GM12864 (cell line): Measurements from ENCODE around the gene GNAI2.

ENCODE experiments used
- DNase-seq: peaks from one replicate; pipeline ENCODE4 v3.0.0-alpha.2; 2011; ENCODE audit warnings: low read depth
- H3K4me3 ChIP-seq: 2 replicates; pipeline ENCODE4 v1.5.1; 2011; ENCODE audit warnings: mild to moderate bottlenecking, low read depth, low read length, control low read depth
- TF ChIP-seq, protein P1 (sequence below): IDR thresholded peaks from 2 replicates; pipeline ENCODE4 v1.5.1; 2011; ENCODE audit warnings: low read depth, mild to moderate bottlenecking, moderate library complexity, low read length, control low read depth, inconsistent platforms; ENCODE audit errors: missing control alignments

Gene GNAI2

DNA sequence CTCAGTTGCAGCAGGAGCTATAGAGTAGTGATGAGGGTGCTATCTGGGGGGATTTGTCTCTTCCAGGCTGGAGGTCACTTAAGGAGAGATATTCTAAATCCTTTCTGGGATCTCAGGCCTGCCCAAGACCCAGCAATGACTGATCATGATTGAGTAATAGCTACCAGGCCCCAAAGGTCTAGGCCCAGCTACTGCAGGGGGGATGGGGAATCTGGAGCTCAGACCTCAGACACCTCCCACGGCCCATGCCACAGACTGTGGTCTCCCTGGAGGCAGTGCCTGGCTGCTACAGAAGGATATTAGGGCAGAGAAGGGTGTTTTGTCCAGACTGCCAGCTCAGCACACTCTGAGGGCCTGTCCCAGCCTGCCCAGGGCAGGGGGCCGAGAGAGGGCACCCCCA is 24.1 kb upstream of the GNAI2 start:
- no peak for DNase-seq
- TF ChIP-seq, protein P1, sequence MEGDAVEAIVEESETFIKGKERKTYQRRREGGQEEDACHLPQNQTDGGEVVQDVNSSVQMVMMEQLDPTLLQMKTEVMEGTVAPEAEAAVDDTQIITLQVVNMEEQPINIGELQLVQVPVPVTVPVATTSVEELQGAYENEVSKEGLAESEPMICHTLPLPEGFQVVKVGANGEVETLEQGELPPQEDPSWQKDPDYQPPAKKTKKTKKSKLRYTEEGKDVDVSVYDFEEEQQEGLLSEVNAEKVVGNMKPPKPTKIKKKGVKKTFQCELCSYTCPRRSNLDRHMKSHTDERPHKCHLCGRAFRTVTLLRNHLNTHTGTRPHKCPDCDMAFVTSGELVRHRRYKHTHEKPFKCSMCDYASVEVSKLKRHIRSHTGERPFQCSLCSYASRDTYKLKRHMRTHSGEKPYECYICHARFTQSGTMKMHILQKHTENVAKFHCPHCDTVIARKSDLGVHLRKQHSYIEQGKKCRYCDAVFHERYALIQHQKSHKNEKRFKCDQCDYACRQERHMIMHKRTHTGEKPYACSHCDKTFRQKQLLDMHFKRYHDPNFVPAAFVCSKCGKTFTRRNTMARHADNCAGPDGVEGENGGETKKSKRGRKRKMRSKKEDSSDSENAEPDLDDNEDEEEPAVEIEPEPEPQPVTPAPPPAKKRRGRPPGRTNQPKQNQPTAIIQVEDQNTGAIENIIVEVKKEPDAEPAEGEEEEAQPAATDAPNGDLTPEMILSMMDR = no peak
- H3K4me3 ChIP-seq = no peak overlapping the region

DNA sequence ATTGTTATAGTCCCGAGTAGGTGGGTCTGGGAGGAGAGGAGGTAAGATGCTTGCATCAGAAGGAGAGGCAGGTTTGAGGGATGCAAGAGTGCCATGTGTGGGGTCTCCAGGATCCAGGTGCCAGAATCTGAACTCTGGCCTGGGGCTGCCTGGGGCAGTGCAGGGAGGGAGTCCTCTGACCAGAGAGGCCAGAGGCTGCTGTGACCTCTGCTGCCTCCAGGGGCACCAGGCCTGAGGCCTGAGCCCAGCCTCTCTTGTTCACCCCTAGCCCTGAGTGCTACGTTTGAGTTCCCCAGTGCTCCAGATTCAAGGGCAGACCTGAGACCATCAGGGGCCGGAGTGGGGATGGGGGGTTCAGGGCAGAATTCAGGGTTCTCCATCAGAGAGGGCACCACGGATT is 23.5 kb upstream of the GNAI2 start:
- no peak for DNase-seq
- H3K4me3 ChIP-seq = no peak overlapping the region
- TF ChIP-seq, protein P1 = peak; percentile 43

DNA sequence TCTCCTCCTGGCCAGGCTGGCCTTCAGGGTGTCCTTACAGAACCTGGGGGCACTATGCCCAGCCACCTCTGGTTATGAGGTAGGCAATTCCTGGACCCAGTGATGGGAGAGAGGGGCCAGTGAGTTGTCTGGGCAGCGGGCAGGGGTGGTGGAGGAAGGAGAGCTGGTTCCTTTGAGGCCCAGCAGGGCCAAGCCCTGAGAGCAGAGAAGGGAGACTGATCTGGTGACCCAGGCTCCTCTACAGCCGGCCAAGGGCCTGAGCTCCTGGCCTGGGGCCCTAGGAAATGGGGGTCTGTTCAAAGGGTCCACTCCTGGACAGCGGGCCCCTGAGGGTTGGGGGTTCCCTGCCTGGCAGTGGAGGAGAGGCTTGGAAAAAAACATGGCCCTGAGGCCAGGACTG is 23.0 kb upstream of the GNAI2 start:
- TF ChIP-seq, protein P1 = no peak
- no peak overlapping the region for H3K4me3 ChIP-seq
- DNase-seq = no peak

DNA sequence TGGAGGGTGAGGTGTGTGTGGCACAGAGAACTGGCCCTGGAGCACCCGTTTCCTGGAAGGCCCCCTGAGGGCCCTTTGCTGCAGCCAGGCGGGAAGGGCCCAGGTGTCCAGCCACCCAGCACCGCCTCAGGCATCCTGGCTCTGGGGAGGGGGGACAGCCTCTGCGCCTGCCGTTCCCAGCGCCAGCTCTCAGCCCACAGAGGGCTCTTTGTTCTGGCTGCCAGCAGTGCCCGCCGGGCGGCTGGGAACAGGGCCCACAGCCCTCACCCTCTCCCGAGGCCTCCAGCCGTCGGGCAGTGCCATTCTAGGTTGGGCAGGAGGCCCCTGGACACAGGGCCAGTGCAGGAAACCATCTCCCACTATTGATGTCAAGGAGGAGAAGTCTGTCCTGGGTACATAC is 22.6 kb upstream of the GNAI2 start:
- TF ChIP-seq, protein P1 = no peak
- DNase-seq = no peak
- no peak overlapping the region for H3K4me3 ChIP-seq

DNA sequence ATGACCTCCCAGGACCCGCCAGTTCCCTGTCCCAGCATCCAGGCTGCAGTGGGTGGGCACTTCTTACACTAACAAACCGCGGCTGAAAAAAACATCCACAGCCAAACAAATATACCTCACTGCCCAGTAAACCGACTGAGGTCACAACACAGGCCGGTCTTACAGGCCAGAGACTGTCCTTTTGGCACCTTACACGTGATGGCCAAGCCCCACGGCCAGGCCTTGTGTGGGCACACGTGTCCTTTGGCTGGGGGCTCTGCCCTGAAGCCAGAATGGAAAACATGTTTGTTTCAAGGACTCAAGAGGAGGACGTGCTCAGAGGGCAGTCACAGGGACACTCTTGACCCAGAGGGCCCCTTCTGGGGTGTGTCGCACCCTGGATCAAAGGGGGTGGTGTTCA is 21.2 kb upstream of the GNAI2 start:
- no peak for DNase-seq
- TF ChIP-seq, protein P1 = no peak
- no peak overlapping the region for H3K4me3 ChIP-seq

DNA sequence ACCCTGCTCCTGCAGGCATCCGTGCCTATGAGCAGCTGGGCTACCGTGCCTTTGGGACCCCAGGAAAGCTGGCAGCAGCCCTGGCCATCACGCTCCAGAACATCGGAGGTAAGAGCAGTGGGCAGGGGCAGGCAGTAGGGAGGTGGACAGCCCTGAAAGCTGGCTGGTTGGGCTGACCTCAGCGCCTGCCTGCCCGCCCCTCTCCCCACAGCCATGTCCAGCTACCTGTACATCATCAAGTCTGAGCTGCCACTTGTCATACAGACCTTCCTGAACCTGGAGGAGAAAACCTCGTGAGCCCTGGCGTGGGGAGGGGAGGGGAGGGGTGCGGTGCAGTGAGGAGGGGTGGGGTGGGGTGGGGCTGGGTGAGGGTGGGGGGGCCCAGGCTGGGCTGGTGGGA is 20.5 kb upstream of the GNAI2 start:
- no peak for DNase-seq
- no peak overlapping the region for H3K4me3 ChIP-seq
- TF ChIP-seq, protein P1 = no peak

DNA sequence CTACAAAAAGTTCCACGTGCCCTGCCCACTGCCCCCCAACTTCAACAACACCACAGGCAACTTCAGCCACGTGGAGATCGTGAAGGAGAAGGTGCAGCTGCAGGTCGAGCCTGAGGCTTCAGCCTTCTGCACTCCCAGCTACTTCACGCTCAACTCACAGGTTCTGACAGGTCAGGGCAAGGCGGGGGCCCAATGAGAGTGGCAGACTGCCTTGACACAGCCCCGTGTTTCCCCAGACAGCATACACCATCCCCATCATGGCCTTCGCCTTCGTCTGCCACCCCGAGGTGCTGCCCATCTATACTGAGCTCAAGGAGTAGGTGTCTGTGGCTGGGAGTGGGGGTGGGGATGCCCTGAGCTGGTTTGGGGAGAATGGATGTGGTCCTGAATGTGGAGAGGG is 18.3 kb upstream of the GNAI2 start:
- DNase-seq = no peak
- TF ChIP-seq, protein P1 = no peak
- H3K4me3 ChIP-seq = no peak overlapping the region
